PC-3 (cell line): ENCODE results near the gene TMPRSS13. TPM values are rescaled to one million over a fixed set of nuclear protein-coding genes. Genes with fewer than 3 reads are reported as not detected.

ENCODE experiments used
- ATAC-seq: fragments of 200-7000 bp; cut with Tn5 transposase; 2 replicates; pipeline ENCODE4 v1.9.1; 2020; ENCODE audit warnings: mild to moderate bottlenecking, moderate library complexity
- BruUV-seq: library from RNA; stranded (reverse); fragments of 400-500 nt; replicated peaks from 2 replicates; lab custom pipeline; 2021; lab: Mats Ljungman, UMichigan
- CTCF ChIA-PET: fragments of 300-600 bp; sonication (Branson Sonifier 250); formaldehyde crosslinking; loops from one replicate; lab custom pipeline; 2022; ENCODE audit warnings: antibody characterized with exemption; lab: Charles Lee
- POLR2A ChIA-PET: fragments of 300-600 bp; sonication (Branson Sonifier 250); formaldehyde crosslinking; loops from one replicate; lab custom pipeline; 2022; ENCODE audit warnings: antibody characterized with exemption; ENCODE audit not compliant: unreplicated experiment; lab: Charles Lee
- DNase-seq: peaks from one replicate; pipeline ENCODE4 v3.0.0-alpha.2; 2015
- H2AFZ ChIP-seq: fragments of 300-600 bp; sonication (generic); 2 replicates; pipeline ENCODE4 v1.6.0; 2016; ENCODE audit warnings: antibody characterized with exemption, low read length
- H3F3A ChIP-seq: fragments of 300-600 bp; sonication (generic); one replicate; pipeline ENCODE4 v1.6.0; 2017; ENCODE audit warnings: antibody characterized with exemption, low read length, control low read depth, mild to moderate bottlenecking; ENCODE audit not compliant: unreplicated experiment
- H3K27ac ChIP-seq: fragments of 300-600 bp; sonication (generic); 2 replicates; pipeline ENCODE4 v1.5.1; 2016; ENCODE audit warnings: mild to moderate bottlenecking, low read length
- H3K27me3 ChIP-seq: fragments of 300-600 bp; sonication (generic); 2 replicates; pipeline ENCODE4 v1.6.1; 2016; ENCODE audit warnings: low read length, mixed read lengths
- H3K36me3 ChIP-seq: fragments of 300-600 bp; sonication (generic); 2 replicates; pipeline ENCODE4 v1.6.1; 2016; ENCODE audit warnings: low read depth, mixed run types, low read length, mixed read lengths
- H3K4me1 ChIP-seq: fragments of 300-600 bp; sonication (generic); 2 replicates; pipeline ENCODE4 v1.5.1; 2016; ENCODE audit warnings: low read length; ENCODE audit not compliant: insufficient read depth
- H3K4me2 ChIP-seq: fragments of 300-600 bp; sonication (generic); 2 replicates; pipeline ENCODE4 v1.6.0; 2016; ENCODE audit warnings: low read length
- H3K4me3 ChIP-seq: fragments of 300-600 bp; sonication (generic); 2 replicates; pipeline ENCODE4 v1.5.1; 2016; ENCODE audit warnings: mild to moderate bottlenecking, low read length, mixed read lengths
- H3K79me2 ChIP-seq: fragments of 300-600 bp; sonication (generic); 2 replicates; pipeline ENCODE4 v1.6.1; 2017; ENCODE audit warnings: low read length, mixed read lengths
- H3K9ac ChIP-seq: fragments of 300-600 bp; sonication (generic); 2 replicates; pipeline ENCODE4 v1.6.0; 2016; ENCODE audit warnings: mild to moderate bottlenecking, low read length
- H3K9me2 ChIP-seq: fragments of 300-600 bp; sonication (generic); replicated peaks from 2 replicates; pipeline ENCODE4 v1.6.1; 2016; ENCODE audit warnings: mixed run types, low read length, mixed read lengths
- H3K9me3 ChIP-seq: fragments of 300-600 bp; sonication (generic); 2 replicates; pipeline ENCODE4 v1.6.1; 2016; ENCODE audit warnings: low read length, mixed read lengths
- H4K20me1 ChIP-seq: fragments of 300-600 bp; sonication (generic); 2 replicates; pipeline ENCODE4 v1.6.1; 2016; ENCODE audit warnings: low read length, mixed read lengths
- CTCF ChIP-seq: fragments of 300-600 bp; sonication (generic); conservative IDR thresholded peaks from 2 replicates; pipeline ENCODE4 v1.5.1; 2017; ENCODE audit warnings: antibody characterized with exemption, low read depth, mild to moderate bottlenecking, low read length
- EZH2 ChIP-seq: fragments of 300-600 bp; sonication (generic); IDR thresholded peaks from one replicate; pipeline ENCODE4 v1.6.1; 2017; ENCODE audit warnings: antibody characterized with exemption, mild to moderate bottlenecking, low read length; ENCODE audit not compliant: unreplicated experiment
- EZH2phosphoT487 ChIP-seq: fragments of 300-600 bp; sonication (generic); IDR thresholded peaks from 2 replicates; pipeline ENCODE4 v1.6.1; 2018; ENCODE audit warnings: mild to moderate bottlenecking, antibody characterized with exemption, low read length, borderline replicate concordance
- intact Hi-C: fragments of 100-400 bp; cut with micrococcal nuclease; formaldehyde crosslinking; loops from 2 replicates; pipeline ENCODE4 v1.9.0; 2023
- total RNA-seq: library from RNA; depleted of rRNA; stranded (reverse); fragments of >200 nt; gene quantifications from 2 replicates; pipeline ENCODE4 v1.2.3, GENCODE V29; 2014

TMPRSS13 gene
- total RNA-seq, 1 experiment from 2014 or later, result 2.9 TPM

GRCh38 chr11:117902001-117902845 is 27.0 kb downstream of the TMPRSS13 start:
- Histone ChIP-seq H3K9me3 (no peaks in the 10 kb centered on the region), H3K27ac (no peak overlapping the region), H3K27me3 (peaks cover 86% of the 10 kb centered on the region), H4K20me1 (no peaks in the 10 kb centered on the region), H3K4me3 (no peak overlapping the region), H3K4me1 (no peaks in the 10 kb centered on the region), H3K4me2 (no peak overlapping the region), H3K9me2 (no peaks in the 10 kb centered on the region), H3K36me3 (no peaks in the 10 kb centered on the region), H3K9ac (no peak overlapping the region), H2AFZ (no peak overlapping the region), H3K79me2 (no peaks in the 10 kb centered on the region), H3F3A (no peaks in the 10 kb centered on the region)
- POLR2A ChIA-PET, result no interaction called here
- TF ChIP-seq CTCF (no peak), EZH2 (no peak), EZH2phosphoT487 (no peak)
- intact Hi-C loops, result no loop called here
- BruUV-seq, result no TSS peak
- DNase-seq (no peak), ATAC-seq (no peak)
- CTCF ChIA-PET, result no interaction called here

- TF ChIP-seq CTCF, result no peak
- no peak for TF ChIP-seq EZH2phosphoT487
- TF ChIP-seq EZH2, result no peak
- Histone ChIP-seq H4K20me1 (no peaks in the 10 kb centered on the region), H3K4me3 (no peak overlapping the region), H3K4me2 (no peak overlapping the region), H3K9me2 (no peaks in the 10 kb centered on the region), H3K9me3 (no peaks in the 10 kb centered on the region), H3F3A (no peaks in the 10 kb centered on the region), H3K4me1 (no peaks in the 10 kb centered on the region), H3K36me3 (no peaks in the 10 kb centered on the region), H3K9ac (no peak overlapping the region), H3K27me3 (peaks cover 91% of the 10 kb centered on the region), H2AFZ (no peak overlapping the region), H3K27ac (no peak overlapping the region), H3K79me2 (no peaks in the 10 kb centered on the region)
- ChIA-PET CTCF (no interaction called here), POLR2A (no interaction called here)
- intact Hi-C loops, result no loop called here
- BruUV-seq, result no TSS peak
- DNase-seq (no peak), ATAC-seq (no peak)
These were observed 27.6 kb downstream of the TMPRSS13 start for GRCh38 chr11:117901601-117902000.
